NCI-H2227 treated with DMSO at 0.1 percent for 48 hours (cell line): ENCODE results near the gene HS3ST2.
"Not testable (repeated sequence)": the region's sequence is repeated elsewhere in the genome, so short reads cannot be mapped to it uniquely, and the experiment has no call there.

Source experiments
- DNase-seq: peaks from one replicate; lab custom pipeline; 2025; lab: John Stamatoyannopoulos, UW

The HS3ST2 gene

DNA sequence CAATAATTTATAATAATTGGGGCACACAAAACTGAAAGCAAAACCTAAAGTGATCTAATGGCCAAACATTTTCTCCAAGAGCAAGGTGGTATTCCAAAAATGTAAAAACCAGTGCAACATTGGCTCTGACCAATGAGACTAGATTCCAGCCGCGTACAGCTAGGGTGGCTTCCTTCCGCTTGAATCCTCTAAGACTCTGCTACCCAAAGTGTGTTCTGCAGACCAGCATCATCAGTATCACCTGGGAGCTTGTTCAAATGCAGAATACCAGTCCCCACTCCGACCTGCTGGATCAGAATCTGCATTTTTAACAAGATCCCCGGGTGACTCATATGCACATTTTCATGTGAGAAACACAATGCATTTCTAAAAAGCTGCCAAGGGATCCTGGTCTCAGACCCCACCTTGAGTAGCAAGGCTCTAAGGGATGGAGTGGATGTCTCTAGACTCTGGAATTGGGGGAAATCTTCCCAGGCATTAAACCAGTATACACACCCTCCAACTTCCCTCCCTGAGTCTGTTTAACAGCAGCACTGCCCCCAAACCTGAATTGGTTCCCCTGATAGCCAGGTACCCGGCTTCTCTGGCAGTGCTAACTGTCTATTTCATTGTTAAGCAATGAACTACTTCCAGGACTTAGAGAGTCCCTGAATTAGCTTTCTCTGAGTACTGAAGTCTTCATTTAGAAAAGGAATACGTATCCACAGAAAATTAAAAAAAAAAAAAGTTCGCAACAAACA lies 118.2 kb downstream of the HS3ST2 start:
- no peak for DNase-seq

DNA sequence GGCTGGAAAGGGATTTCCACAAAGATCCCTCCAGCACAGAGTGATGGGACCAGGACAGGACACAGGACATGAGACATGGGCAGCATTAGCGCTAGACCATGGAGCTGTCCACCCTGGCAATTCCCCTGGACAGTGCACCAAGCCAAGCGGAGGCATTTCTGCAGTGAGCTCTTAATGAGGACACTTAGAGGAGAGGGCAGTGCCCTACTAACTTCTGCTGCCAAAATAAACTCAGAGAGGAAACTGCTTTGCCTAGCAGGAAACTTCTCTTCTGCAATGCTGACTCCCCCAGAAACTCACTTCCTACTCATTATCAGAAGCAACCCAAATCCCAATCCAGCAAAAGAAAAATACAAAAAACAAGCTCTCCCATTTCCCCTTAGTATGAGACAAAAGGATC lies 119.2 kb downstream of the HS3ST2 start:
- DNase-seq: no peak

GRCh38 chr16:22934786-22935185 lies 120.8 kb downstream of the HS3ST2 start:
- DNase-seq: no peak

DNA sequence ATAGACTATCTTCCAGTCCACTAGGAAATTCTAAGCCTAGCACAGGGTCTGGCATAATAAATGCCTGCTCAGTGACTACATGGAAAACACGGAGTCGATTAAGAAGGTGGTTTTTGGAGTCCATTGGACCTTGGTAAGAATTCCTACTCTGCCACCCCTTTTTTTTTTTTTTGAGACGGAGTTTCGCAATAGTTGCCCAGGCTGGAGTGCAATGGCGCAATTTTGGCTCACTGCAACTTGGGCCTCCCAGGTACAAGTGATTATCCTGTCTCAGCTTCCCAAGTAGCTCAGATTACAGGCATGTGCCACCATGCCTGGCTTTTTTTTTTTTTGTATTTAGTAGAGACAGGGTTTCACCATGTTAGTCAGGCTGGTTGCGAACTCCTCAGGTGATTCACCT lies 123.2 kb downstream of the HS3ST2 start:
- DNase-seq: no peak

GRCh38 chr16:22938647-22939046 lies 124.7 kb downstream of the HS3ST2 start:
- DNase-seq: no peak

DNA sequence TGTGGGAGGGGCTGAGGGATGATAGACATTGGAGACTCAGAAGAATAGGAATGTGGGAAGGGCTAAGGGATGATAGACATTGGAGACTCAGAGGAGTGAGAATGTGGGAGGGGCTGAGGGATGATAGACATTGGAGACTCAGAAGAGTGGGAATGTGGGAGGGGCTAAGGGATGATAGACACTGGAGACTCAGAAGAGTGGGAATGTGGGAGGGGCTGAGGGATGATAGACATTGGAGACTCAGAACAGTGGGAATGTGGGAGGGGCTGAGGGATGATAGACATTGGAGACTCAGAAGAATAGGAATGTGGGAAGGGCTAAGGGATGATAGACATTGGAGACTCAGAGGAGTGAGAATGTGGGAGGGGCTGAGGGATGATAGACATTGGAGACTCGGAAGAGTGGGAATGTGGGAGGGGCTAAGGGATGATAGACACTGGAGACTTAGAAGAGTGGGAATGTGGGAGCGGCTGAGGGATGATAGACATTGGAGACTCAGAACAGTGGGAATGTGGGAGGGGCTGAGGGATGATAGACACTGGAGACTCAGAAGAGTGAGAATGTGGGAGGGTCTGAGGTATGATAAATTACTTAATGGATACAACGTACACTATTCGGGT lies 125.9 kb downstream of the HS3ST2 start:
- DNase-seq: not testable (repeated sequence)

GRCh38 chr16:22941970-22942501 lies 128.1 kb downstream of the HS3ST2 start:
- no peak for DNase-seq

- no peak for DNase-seq
Observed at GRCh38 chr16:22942811-22943210, 128.8 kb downstream of the HS3ST2 start.

GRCh38 chr16:22945361-22945760 lies 131.4 kb downstream of the HS3ST2 start:
- no peak for DNase-seq

- DNase-seq: no peak
Observed at GRCh38 chr16:22946433-22946832, 132.5 kb downstream of the HS3ST2 start.

- no peak for DNase-seq
Observed at GRCh38 chr16:22948058-22948602, 134.2 kb downstream of the HS3ST2 start.

- DNase-seq: peak; percentile 19
Observed at GRCh38 chr16:22948603-22949368, 134.8 kb downstream of the HS3ST2 start.

- peak; percentile 11 for DNase-seq
Observed at GRCh38 chr16:22955461-22956070, 141.6 kb downstream of the HS3ST2 start.

DNA sequence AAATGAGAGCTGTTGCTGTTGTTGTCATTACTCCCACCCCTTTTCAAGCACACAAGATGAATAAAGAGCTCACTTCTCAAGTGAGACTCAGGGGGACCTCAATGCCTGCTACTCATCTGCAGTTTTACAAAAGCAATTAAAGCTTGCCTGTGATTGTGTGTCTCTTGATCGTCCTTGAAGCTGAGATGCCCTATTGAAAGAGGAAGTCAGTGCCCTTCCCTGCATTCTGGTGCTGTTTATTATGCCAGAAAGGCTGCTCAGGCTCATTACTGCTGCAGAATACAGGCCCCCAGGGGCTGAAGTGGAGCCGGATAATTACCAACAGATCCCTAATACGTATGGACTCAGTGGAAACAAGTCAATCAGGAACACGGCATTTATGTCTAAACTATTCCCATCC lies 147.2 kb downstream of the HS3ST2 start:
- no peak for DNase-seq

DNA sequence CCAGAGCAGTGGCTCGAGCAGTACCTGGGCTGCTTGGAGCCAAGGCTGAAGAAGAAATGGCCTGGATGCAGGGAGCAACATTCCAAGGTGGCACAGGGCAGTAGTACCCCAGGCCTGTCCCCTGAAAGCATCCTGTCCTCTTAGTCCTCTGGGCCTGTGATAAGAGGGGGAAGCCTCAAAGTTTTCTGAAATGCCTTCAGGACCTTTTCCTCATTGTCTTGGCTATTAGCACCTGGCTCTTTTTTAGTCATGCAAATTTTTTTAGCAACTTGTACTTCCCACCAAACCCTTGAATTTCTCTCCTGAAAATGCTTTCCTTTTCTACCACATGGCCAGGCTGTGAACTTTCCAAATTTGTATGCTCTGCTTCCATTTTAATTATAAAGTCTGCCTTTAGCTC lies 148.9 kb downstream of the HS3ST2 start:
- DNase-seq: no peak
